B cell (primary cell): Measurements from ENCODE around the gene IL36G. TPM values are rescaled to one million over a fixed set of nuclear protein-coding genes. Genes with fewer than 3 reads are reported as not detected.

Source experiments
- ATAC-seq: fragments of 200-7000 bp; cut with Tn5 transposase; one replicate; pipeline ENCODE4 v1.10.0; 2021; ENCODE audit warnings: low read depth, mild to moderate bottlenecking, moderate number of reproducible peaks, moderate library complexity
- CTCF ChIA-PET: fragments of 350-600 bp; sonication (Branson Sonifier 250); formaldehyde crosslinking; loops from one replicate; lab custom pipeline; 2021; ENCODE audit warnings: antibody characterized with exemption, inconsistent platforms; lab: Charles Lee
- POLR2A ChIA-PET: fragments of 350-600 bp; sonication (Branson Sonifier 250); formaldehyde crosslinking; loops from one replicate; lab custom pipeline; 2021; ENCODE audit warnings: antibody characterized with exemption; lab: Charles Lee
- DNase-seq: peaks from one replicate; pipeline ENCODE4 v3.0.0; 2013
- H2AFZ ChIP-seq: 2 replicates; pipeline ENCODE4 v1.6.1; 2012; ENCODE audit warnings: mild to moderate bottlenecking, low read depth, low read length; ENCODE audit not compliant: insufficient read depth, poor library complexity, severe bottlenecking
- H3K27ac ChIP-seq, 2 donors: 1 replicate in 1 of 2; 2 replicates in 1 of 2; pipeline ENCODE4 v1.5.1; 2012 to 2013; ENCODE audit warnings: low read length in 2 of 2, mild to moderate bottlenecking in 2 of 2, moderate library complexity in 1 of 2
- H3K27me3 ChIP-seq, 4 experiments: fragments of 200-600 bp in 1 of 4; sonication (generic) in 1 of 4; replicated peaks in 1 of 4; 1 replicate in 2 of 4; 2 replicates in 2 of 4; pipeline versions ENCODE4 v1.6.1 to v1.7.0; 2013 to 2016; ENCODE audit warnings: low read length in 3 of 4, mild to moderate bottlenecking in 2 of 4, mixed read lengths in 1 of 4, moderate library complexity in 1 of 4; ENCODE audit not compliant: insufficient read depth in 4 of 4, control insufficient read depth in 3 of 4; ENCODE audit errors: control extremely low read depth in 1 of 4
- H3K36me3 ChIP-seq, 2 experiments: replicated peaks in 1 of 2; 1 replicate in 1 of 2; 2 replicates in 1 of 2; pipeline versions ENCODE4 v1.6.1 to v1.7.1; 2013; ENCODE audit warnings: low read length in 1 of 2; ENCODE audit not compliant: insufficient read depth in 2 of 2, control insufficient read depth in 1 of 2; ENCODE audit errors: control extremely low read depth in 1 of 2, extremely low read depth in 1 of 2
- H3K4me1 ChIP-seq, 2 donors: fragments of 200-600 bp in 1 of 2; sonication (generic) in 1 of 2; 1 replicate in 1 of 2; 2 replicates in 1 of 2; pipeline versions ENCODE4 v1.5.1 to v1.6.1; 2013 to 2017; ENCODE audit warnings: low read length in 2 of 2; ENCODE audit not compliant: control insufficient read depth in 2 of 2, insufficient read depth in 2 of 2
- H3K4me2 ChIP-seq: replicated peaks from 2 replicates; pipeline ENCODE3; 2012; ENCODE audit warnings: mild to moderate bottlenecking, low read depth, low read length; ENCODE audit not compliant: poor library complexity, severe bottlenecking
- H3K4me3 ChIP-seq, 5 experiments: fragments of 200-600 bp in 1 of 5; sonication (generic) in 1 of 5; 1 replicate in 3 of 5; 2 replicates in 2 of 5; pipeline versions ENCODE4 v1.5.1 to v1.7.0; 2011 to 2016; ENCODE audit warnings: low read length in 4 of 5, mild to moderate bottlenecking in 4 of 5, low read depth in 2 of 5, control low read depth in 1 of 5, moderate library complexity in 1 of 5; ENCODE audit not compliant: insufficient read depth in 1 of 5; ENCODE audit errors: control extremely low read depth in 1 of 5, extremely low read depth in 1 of 5
- H3K79me2 ChIP-seq: fragments of 200-600 bp; sonication (generic); one replicate; pipeline ENCODE4 v1.6.0; 2016; ENCODE audit warnings: low read length; ENCODE audit not compliant: control insufficient read depth, insufficient read depth
- H3K9ac ChIP-seq: fragments of 200-600 bp; sonication (generic); 2 replicates; pipeline ENCODE4 v1.6.1; 2017; ENCODE audit warnings: mild to moderate bottlenecking, low read length, moderate library complexity
- H3K9me3 ChIP-seq, 3 donors: one replicate each; pipeline versions ENCODE4 v1.6.1 to v1.7.1; 2013; ENCODE audit warnings: low read length in 2 of 3; ENCODE audit not compliant: control insufficient read depth in 2 of 3, insufficient read depth in 1 of 3; ENCODE audit errors: control extremely low read depth in 1 of 3
- H4K20me1 ChIP-seq: 2 replicates; pipeline ENCODE4 v1.6.0; 2012; ENCODE audit warnings: mild to moderate bottlenecking, low read length; ENCODE audit not compliant: insufficient read depth, control insufficient read depth, poor library complexity, severe bottlenecking
- H3K27ac Mint-ChIP-seq: one replicate; pipeline ENCODE4 v1.8.0; 2021; ENCODE audit warnings: mixed read lengths
- H3K27me3 Mint-ChIP-seq: one replicate; pipeline ENCODE4 v1.8.0; 2021; ENCODE audit warnings: mixed read lengths
- H3K4me1 Mint-ChIP-seq: one replicate; pipeline ENCODE4 v1.8.0; 2021; ENCODE audit warnings: mixed read lengths
- H3K4me3 Mint-ChIP-seq: one replicate; pipeline ENCODE4 v1.8.0; 2021; ENCODE audit warnings: mixed read lengths
- H3K9me3 Mint-ChIP-seq: one replicate; pipeline ENCODE4 v1.8.0; 2022; ENCODE audit warnings: mixed read lengths; ENCODE audit not compliant: insufficient read depth
- EZH2 ChIP-seq: IDR thresholded peaks from 2 replicates; pipeline ENCODE4 v1.6.1; 2012; ENCODE audit warnings: borderline replicate concordance, low read depth, mild to moderate bottlenecking, moderate library complexity, low read length; ENCODE audit not compliant: insufficient read depth, poor library complexity, severe bottlenecking
- WGBS: methylation state at CpG from one replicate; pipeline ENCODE4 v1.1.5; 2013; ENCODE audit warnings: missing lambda C conversion rate; ENCODE audit not compliant: insufficient coverage; 5-methylcytosine and 5-hydroxymethylcytosine counted together
- intact Hi-C: fragments of 100-400 bp; cut with micrococcal nuclease; formaldehyde crosslinking; loops from one replicate; pipeline ENCODE4 v1.10.0; 2022
- polyA plus RNA-seq: library from polyadenylated mRNA; depleted of rRNA; stranded (reverse); fragments of >200 nt; gene quantifications from 2 replicates; pipeline ENCODE4 v1.2.3, GENCODE V29; 2012
- total RNA-seq, 2 donors: library from RNA; stranded (reverse); fragments of 120-200 nt in 1 of 2; gene quantifications; 1 replicate in 1 of 2; 2 replicates in 1 of 2; pipeline versions ENCODE4 v1.2.3 to v1.2.4, GENCODE V29; 2013 to 2022
- TF ChIP-seq, protein P1 (sequence below): fragments of 200-600 bp; IDR thresholded peaks from one replicate; pipeline ENCODE4 v1.8.0; 2022; ENCODE audit warnings: antibody characterized with exemption, mild to moderate bottlenecking

IL36G gene
- total and polyA plus RNA-seq, 2 donors (not counting 1 experiment from before 2014, with no cell fraction given) = not detected

DNA sequence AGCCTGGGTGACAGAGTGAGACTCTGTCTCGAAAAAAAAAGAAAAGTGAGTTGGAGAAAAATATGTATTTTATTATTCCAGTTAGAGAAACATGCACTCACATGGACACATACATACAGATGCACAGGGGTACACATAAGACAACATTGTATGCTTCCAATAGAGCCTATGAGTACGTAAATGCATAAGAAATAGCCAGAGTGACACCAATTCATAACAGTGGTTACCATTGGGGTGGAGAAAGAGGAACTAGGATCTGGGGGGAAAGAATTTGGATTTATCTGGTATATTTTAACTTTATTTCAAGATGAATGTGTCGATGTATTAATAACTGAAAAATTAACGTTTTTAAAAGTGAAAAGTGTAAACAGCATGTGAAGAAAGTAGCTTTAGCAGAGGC lies 43.5 kb downstream of the IL36G start:
- H3K27me3 Mint-ChIP-seq = peaks cover 61% of the 10 kb centered on the region

DNA sequence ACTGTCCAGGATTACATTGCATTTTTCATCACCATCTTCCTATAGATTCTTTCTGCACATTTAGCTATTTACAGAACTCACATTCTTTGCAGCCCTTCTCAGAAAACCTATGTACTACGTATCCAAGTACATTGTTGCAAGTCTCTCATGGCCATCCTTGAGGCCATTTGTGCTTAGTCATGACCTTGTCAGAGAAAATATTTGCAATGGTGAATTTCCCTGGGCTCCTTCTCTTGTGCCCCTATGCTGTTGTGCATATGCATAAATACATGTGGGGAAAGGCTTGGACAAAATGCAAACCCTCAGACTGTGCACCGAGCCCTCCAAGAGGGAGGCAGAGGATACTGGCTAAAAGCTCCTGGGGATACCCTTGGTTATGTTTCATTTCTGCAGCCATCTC lies 47.0 kb downstream of the IL36G start:
- DNase-seq = no peak
- H3K27me3 ChIP-seq = peaks cover 0 to 39% (median 18%) of the 10 kb centered on the region in 4 experiments
- CTCF ChIA-PET = no interaction called here
- no peak overlapping the region for H3K4me3 ChIP-seq
- Mint-ChIP-seq H3K27me3 (peaks cover 56% of the 10 kb centered on the region), H3K27ac (no peak overlapping the region), H3K4me3 (no peak overlapping the region), H3K4me1 (peaks cover 5% of the 10 kb centered on the region), H3K9me3 (no peaks in the 10 kb centered on the region)
- intact Hi-C loops = no loop called here
- H3K79me2 ChIP-seq = no peaks in the 10 kb centered on the region
- H2AFZ ChIP-seq = no peak overlapping the region
- no peak for ATAC-seq
- no peaks in the 10 kb centered on the region for H4K20me1 ChIP-seq
- no peaks in the 10 kb centered on the region for H3K9me3 ChIP-seq
- WGBS = 83% methylated on average over 1 of the region's 2 CpGs
- H3K9ac ChIP-seq = no peak overlapping the region
- H3K4me2 ChIP-seq = no peak overlapping the region
- H3K4me1 ChIP-seq = peaks cover 7 to 8% of the 10 kb centered on the region in 2 donors
- no peak overlapping the region for H3K27ac ChIP-seq
- no peaks in the 10 kb centered on the region for H3K36me3 ChIP-seq
- TF ChIP-seq EZH2 = no peak
- TF ChIP-seq, protein P1, sequence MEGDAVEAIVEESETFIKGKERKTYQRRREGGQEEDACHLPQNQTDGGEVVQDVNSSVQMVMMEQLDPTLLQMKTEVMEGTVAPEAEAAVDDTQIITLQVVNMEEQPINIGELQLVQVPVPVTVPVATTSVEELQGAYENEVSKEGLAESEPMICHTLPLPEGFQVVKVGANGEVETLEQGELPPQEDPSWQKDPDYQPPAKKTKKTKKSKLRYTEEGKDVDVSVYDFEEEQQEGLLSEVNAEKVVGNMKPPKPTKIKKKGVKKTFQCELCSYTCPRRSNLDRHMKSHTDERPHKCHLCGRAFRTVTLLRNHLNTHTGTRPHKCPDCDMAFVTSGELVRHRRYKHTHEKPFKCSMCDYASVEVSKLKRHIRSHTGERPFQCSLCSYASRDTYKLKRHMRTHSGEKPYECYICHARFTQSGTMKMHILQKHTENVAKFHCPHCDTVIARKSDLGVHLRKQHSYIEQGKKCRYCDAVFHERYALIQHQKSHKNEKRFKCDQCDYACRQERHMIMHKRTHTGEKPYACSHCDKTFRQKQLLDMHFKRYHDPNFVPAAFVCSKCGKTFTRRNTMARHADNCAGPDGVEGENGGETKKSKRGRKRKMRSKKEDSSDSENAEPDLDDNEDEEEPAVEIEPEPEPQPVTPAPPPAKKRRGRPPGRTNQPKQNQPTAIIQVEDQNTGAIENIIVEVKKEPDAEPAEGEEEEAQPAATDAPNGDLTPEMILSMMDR = no peak
- POLR2A ChIA-PET = no interaction called here

More for the DNA sequence above, 43.5 kb downstream of the IL36G start:
- Histone ChIP-seq H3K4me2 (no peak overlapping the region), H3K27ac (no peak overlapping the region), H4K20me1 (no peaks in the 10 kb centered on the region), H2AFZ (no peak overlapping the region), H3K4me1 (peaks cover 7 to 8% of the 10 kb centered on the region in 2 donors), H3K9ac (no peak overlapping the region), H3K4me3 (no peak overlapping the region), H3K79me2 (no peaks in the 10 kb centered on the region), H3K27me3 (peaks cover 0 to 33% (median 14%) of the 10 kb centered on the region in 4 experiments), H3K9me3 (no peaks in the 10 kb centered on the region), H3K36me3 (no peaks in the 10 kb centered on the region)
- TF ChIP-seq, protein P1 = no peak
- TF ChIP-seq EZH2 = no peak
- no peak overlapping the region for H3K27ac Mint-ChIP-seq
- 56% methylated on average over 2 of the region's 4 CpGs for WGBS
- DNase-seq (no peak), ATAC-seq (no peak)
- peaks cover 7% of the 10 kb centered on the region for H3K9me3 Mint-ChIP-seq
- H3K4me1 Mint-ChIP-seq = peaks cover 5% of the 10 kb centered on the region
- H3K4me3 Mint-ChIP-seq = no peak overlapping the region
- intact Hi-C loops = no loop called here
- ChIA-PET CTCF (no interaction called here), POLR2A (no interaction called here)
